ENCODE data around the gene FRMPD1.
A peak's percentile ranks its signal among the peaks of the same experiment; 100 is the strongest.

The FRMPD1 gene

GRCh38 chr9:37677435-37677834, 26.7 kb downstream of the FRMPD1 start:
- no peak for DNase-seq

GRCh38 chr9:37678789-37679273, 28.1 kb downstream of the FRMPD1 start:
- no peak for DNase-seq

- DNase-seq = no peak
Measured at GRCh38 chr9:37679649-37680402, 29.1 kb downstream of the FRMPD1 start.

- no peak for DNase-seq
Measured at GRCh38 chr9:37682951-37683350, 32.2 kb downstream of the FRMPD1 start.

GRCh38 chr9:37683531-37684371, 33.0 kb downstream of the FRMPD1 start:
- DNase-seq = peak in 1 of 58 donors; percentile 19

GRCh38 chr9:37692622-37693221, 42.0 kb downstream of the FRMPD1 start:
- DNase-seq = no peak

- no peak for DNase-seq
Measured at GRCh38 chr9:37693260-37693659, 42.5 kb downstream of the FRMPD1 start.

- DNase-seq = no peak
Measured at GRCh38 chr9:37694355-37694754, 43.6 kb downstream of the FRMPD1 start.

GRCh38 chr9:37696528-37696927, 45.8 kb downstream of the FRMPD1 start:
- no peak for DNase-seq

GRCh38 chr9:37700131-37700530, 49.4 kb downstream of the FRMPD1 start:
- DNase-seq = no peak

GRCh38 chr9:37700900-37701299, 50.1 kb downstream of the FRMPD1 start:
- no peak for DNase-seq

GRCh38 chr9:37705787-37706186, 55.0 kb downstream of the FRMPD1 start:
- DNase-seq = no peak

- no peak for DNase-seq
Measured at GRCh38 chr9:37706290-37706689, 55.5 kb downstream of the FRMPD1 start.

GRCh38 chr9:37707748-37708147, 57.0 kb downstream of the FRMPD1 start:
- no peak for DNase-seq

- no peak for DNase-seq
Measured at GRCh38 chr9:37710046-37710445, 59.3 kb downstream of the FRMPD1 start.

- DNase-seq = no peak
Measured at GRCh38 chr9:37715260-37715659, 64.5 kb downstream of the FRMPD1 start.

- no peak for DNase-seq
Measured at GRCh38 chr9:37715991-37716505, 65.3 kb downstream of the FRMPD1 start.

- no peak for DNase-seq
Measured at GRCh38 chr9:37719526-37719925, 68.8 kb downstream of the FRMPD1 start.

GRCh38 chr9:37727013-37727412, 76.3 kb downstream of the FRMPD1 start:
- DNase-seq = no peak

- no peak for DNase-seq
Measured at GRCh38 chr9:37729499-37729898, 78.7 kb downstream of the FRMPD1 start.

GRCh38 chr9:37730256-37730655, 79.5 kb downstream of the FRMPD1 start:
- DNase-seq = no peak

GRCh38 chr9:37730839-37731238, 80.1 kb downstream of the FRMPD1 start:
- DNase-seq = no peak

Measured in anterior cingulate cortex (tissue), 58 donors.